Stimulated activated CD8-positive, alpha-beta memory T cell treated with anti-CD3 and anti-CD28 coated beads, Interleukin-7, amount 100 ng/mL, for 24 hours (primary cell): ENCODE measurements around the gene GLTP.
"Not testable (repeated sequence)": the region's sequence is repeated elsewhere in the genome, so short reads cannot be mapped to it uniquely, and the experiment has no call there.

ENCODE experiments used
- DNase-seq: peaks from one replicate; pipeline ENCODE4 v3.0.0-alpha.2; 2020; ENCODE audit warnings: low read depth

The GLTP gene

DNA sequence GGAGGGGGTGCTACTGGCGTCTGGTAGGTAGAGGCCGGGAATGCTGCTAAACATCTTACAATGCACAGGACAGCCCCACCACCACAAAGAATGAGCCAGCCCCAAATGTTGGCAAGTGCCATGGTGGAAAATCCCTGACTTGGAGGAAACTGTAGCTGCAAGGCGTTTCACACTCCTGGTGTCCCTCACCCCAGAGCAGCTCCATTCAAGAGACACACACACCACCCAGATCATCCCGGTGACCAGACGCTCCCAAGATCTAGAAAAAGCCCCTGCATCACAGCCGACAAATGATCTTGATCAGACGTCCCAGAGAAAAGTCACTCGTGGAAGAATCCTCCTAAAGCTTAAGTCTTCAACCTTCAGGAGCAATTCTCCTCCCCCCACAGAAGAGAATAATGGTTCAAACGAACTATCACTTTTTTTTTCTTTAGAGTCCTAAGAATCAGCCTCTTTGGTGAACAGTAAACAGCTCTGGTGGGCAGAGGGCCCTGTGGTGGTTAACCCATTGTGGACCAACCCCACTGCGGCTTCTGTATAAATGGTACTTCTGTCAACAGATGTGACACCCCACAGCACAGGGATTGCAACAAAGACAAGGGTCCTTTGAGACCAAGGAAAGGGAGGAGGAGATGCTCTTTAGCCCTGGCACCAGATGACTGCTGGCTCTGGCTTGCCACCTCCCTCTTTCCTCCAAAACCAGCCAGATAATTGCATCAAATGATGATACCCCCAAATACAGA, 2.7 kb downstream of the GLTP start:
- no peak for DNase-seq

DNA sequence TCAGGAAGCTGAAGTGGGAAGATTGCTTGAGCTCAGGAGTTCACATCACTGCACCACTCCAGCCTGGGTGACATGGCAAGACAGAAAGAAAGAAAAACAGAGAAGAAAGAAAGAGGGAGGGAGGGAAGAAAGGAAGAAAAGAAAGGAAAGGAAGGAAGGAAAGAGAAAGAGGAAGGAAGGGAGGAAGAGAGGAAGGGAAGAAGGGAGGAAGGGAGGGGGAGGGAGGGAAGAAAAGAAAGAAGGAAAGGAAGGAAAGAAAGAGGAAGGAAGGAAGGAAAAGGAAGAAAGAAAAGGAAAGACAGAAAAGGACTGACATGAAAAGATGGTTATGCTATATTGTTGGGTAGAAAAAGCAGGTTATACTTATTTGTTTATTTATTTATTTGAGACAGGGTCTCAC, 3.9 kb downstream of the GLTP start:
- DNase-seq = no peak

DNA sequence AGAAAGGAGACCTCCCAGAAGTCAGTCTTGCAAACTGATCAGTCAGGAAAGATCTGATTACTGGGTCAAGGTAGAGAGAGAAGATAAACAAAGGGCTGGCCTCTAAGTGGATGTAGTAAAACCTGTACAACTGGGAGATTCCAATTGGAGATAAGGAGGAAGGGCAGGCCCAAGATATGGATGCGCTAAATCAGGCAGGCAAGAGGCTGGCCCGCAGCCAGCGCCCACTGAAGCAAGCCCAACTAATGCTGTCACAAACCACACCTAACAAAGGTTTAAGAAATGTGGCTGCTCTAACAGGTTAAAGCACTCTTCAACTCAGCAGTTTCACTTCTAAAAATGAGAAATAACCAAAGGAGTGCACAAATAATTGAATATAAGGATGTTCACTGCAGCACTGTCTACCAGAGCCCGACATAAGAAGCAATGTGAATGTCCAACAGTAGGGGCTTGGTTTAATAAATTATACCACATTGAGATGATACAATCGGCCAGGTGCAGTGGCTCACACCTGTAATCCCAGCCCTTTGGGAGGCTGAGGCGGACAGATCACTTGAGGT, 4.7 kb downstream of the GLTP start:
- DNase-seq = no peak

DNA sequence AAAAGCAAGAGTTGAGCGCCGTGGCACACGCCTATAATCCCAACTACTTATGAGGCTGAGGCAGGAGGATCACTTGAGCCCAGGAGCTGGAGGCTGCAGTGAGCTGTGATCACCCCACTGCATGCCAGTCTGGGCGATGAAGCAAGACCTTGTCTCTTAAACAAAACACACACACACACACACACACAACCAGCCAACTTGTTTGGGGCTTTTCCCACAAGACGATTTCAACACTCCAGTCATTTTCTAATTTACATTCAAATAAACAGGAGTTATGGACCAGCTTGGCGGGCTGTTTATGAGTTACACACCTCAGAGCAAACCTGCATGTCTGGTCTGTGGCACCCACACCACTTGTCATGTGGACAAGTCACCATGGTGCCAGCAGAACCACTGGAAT, 6.7 kb downstream of the GLTP start:
- no peak for DNase-seq

DNA sequence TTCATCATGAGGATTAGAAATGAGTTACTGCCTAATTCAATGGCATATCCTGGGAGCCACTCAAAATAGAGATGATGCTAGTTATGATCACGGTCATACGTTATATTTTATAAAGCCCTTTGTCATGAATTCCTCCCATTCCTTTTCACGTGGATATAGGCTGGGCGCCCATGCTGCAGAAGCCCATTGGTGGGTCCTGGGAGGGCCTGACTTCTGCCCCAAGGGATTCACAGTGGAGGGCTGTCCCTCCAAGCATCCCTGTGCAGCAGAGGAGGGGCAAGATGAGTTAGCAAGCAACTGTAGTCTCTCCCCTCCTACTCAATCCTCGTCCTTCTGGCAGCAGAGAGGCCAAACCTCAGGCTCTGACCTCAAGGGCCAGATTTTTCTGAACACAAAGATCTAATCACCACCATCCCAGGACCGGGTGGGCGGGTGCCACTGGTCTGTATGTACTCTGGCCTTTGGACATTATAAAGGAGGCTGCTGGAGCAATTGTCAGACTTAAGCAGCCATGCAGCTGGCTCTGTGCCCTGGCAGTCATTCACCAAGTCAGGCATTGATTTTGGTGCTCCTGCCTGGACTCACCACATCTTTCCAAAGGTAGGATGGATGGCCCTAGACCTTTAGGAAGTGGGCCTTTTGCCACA, 8.6 kb downstream of the GLTP start:
- no peak for DNase-seq

DNA sequence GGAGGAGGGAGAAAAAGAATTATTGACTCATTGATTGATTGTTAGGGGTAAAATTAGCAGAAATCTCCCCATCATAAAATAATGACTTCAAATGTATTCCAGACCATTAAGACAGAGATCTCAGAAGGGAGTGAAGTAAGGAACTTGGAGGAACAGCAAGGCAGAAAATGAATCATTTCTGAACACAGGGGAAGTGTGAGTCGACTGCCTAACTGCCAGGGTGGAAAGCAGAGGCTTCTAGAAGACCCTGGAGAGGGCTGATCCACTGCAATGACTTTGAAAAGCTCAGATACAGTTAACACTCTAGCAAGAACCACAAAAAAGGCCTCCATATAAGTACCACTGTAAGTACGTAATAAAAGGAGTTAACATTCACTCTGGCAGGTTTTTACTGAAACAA, 9.7 kb downstream of the GLTP start:
- no peak for DNase-seq

DNA sequence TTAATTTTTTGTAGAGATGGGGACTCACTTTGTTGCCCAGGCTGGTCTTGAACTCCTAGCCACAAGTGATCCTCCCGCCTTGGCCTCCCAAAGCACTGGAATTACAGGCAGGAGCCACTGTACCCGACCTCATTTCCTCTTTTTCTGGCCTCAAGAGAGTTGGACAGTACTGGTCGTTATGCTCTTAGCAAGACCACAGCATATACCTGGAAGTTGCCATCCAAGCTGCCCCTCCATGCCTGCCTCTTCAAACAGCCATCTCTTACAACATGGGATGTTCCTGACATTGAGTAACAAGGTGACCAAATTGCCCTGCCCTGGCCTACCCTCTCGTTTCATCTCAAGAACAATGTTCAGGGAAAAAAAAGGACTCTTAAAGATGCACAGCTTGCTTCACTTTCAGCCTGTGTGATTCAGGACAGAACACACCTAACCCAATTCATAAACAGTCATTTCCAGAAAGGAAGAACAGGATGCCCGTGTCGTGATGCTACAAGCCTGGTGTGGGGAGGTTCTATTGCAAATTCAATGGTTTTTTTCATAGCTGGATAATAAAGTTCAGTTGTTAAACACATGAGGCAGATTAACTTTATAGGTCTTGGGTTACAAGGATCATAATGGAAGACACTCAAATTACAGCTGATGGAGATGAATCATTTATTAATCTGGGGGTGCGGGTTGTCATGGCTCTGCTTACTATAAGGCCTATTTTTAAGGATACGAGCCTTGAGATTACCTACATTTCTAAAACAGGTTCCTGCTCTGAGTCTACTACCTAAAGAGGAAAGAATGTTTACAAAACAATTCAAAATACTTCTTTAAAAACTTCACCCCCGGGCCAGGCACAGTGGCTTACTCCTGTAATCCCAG, 11.9 kb downstream of the GLTP start:
- DNase-seq = no peak

DNA sequence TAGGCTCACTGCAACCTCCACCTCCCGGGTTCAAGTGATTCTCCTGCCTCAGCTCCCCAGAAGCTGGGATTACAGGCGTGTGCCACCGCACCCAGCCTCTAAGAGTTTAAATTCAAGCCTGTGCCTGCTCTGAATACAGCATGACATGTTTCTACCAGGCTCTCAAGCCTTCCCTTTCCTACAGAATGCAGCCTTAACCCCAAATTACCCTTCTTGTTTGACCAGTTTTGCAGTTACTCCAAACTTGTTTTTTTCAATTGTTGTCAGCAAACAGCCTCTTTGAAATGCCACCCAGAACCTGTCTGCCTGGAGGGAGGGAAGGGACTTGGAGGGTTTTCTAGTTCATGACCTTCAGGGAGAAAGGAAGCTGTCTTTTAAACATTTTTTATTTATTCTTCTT, 15.4 kb downstream of the GLTP start:
- DNase-seq = no peak

DNA sequence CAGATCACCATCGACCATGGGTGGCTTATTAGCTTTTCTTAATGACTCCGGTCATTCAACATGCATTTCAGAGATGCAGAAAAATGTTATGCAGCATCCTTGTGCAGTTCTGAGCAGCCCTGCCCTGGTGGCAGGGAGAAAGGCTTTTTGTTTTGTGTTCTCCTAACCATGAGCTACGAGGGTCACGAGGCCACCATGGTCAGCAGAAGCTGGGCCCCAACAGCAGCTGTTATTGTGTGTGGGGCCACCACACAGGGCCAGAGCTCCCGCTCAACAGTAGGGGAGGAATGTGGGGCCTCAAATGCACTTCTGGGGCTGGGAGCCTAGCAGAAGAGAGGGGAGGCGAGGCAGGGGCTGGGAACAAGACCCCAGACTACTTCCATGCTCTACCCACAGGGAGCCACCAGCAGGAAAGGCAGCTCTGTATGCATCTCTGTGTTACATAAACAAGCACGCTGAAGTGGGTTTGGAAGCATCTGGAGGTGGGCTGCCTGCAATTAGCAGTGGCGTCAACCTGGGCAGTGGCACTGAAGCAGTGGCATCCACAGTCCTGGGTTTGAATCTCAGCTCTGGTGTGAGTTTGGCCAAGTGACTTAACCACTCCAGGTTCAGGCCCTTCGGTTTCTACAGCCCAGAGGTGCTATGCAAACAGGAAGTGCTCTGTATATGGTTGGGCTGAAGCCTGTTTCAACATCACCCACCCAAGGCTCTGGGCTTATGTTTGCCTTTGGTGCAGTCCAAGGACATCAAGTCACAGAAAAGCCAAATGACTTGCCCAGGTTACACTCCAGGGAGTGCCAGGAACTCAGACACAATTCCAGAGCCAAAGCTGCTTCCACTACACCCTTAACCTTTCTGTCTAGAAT, 16.3 kb downstream of the GLTP start:
- no peak for DNase-seq

DNA sequence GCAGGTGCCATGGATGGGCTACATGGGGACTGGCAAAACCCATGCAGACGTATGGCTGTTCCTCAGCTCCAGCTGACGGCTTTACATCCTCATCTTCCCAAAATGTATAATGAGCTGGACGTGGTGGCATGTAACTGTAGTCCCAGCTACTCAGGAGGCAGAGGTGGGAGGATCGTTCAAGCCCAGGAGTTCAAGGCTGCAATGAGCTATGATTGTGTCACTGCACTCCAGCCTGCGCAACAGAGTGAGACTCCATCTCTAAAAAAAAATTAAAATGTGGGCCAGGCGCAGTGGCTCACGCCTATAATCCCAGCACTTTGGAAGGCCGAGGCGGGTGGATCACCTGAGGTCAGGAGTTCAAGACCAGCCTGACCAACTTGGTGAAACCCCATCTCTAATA, 17.9 kb downstream of the GLTP start:
- DNase-seq = not testable (repeated sequence)

DNA sequence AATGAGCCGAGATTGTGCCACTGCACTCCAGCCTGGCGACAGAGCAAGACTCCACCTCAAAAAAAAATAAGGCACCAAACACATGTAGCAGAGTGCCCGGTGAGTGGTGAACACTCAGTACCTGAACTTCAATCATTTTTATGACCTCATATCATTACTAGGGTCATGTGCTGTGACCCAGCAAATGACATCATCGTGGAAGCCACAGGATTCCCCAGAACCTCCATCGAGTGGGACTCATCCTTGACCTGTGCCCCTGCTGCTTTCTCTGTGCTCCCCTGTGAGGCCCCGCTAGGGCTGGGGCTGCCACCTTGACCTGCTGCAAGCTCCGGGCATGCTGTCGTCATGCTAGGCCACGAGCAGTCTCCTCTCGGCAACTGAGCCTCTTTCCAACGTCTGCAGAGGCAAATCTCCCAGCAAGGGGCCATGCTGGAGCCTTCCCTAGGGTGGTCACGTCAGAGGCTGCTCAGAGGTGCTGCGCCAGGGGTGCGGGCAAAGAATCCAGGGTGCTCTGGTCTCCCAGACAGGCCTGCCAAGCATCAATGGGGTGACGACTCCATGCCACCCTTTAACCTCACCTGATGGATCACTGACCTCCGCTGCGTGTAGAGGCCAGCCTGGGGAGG, 18.5 kb downstream of the GLTP start:
- no peak for DNase-seq

DNA sequence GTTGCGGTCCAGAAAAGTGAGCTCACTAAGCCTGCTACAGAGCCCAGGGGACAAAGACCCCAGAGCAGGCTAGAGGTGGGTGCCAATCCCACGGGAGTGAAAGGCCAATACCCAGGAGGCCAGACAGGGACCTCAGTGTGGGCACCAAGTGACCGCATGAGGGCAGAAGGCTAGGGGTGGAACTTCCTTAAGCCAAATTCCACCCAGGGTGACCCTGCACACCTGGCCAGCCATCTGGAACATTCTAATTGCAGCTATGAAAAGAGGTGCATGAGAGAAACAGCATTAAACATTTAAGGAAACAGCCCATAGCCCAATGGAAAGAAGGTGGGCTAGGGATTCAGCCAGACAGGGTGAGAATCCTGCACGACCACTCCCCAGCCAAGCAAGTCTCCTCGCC, 19.4 kb downstream of the GLTP start:
- DNase-seq = no peak

DNA sequence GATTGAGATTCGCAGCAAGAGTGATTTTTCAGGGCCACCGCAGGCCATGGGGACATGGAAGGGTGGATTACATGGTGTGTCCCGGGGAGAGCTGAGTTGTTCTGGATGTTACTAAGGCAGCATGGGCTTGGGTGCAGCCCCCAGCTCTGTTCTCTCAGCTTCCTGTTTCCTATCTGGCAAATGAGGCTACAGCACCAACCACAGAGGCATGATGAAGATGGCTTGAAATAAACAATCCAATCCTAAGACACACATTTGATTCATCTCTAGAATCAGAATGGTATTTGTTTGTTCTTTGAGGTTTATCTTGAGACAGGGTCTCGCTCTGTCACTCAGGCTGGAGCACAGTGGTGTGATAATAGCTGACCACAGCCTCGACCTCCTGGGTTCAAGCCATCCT, 21.6 kb downstream of the GLTP start:
- DNase-seq = no peak

DNA sequence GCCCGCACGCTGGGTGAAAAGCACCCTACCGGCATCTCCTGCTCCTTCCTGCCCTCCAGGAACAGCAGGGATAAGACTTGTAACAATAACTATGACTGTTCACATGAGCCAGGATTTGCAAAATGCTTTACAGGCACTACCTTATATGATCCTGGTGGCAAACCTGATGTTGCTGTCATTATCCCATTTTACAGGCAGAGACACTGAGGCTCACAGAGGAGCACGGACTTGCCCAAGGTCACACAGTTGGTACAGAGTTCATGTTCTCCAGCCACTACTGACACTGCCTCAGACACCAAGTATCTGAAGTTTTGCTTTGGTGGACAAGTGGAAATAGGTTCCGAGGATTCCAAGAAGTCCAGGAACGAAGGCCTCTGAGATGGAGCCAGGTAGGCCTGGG, 22.6 kb downstream of the GLTP start:
- no peak for DNase-seq

DNA sequence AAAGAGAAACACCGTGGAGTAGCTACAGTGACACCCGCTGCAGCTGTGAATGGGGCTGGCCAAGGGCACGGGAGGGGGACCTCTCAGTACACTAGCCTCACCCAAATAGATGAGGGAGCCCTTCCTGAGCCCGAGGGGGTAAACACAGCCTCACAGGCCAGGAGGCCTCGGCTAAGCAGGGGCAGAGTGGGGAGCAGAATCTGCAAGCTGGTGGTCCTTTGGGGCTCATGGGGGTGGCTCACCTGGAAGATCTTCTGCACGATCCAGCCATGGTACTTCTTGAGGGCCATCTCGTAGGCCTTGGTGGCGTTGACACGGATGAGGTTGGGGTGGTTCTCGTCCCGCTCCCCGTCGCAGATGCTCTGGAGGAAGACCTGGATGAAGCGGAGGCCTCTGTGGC, 25.0 kb downstream of the GLTP start:
- no peak for DNase-seq

DNA sequence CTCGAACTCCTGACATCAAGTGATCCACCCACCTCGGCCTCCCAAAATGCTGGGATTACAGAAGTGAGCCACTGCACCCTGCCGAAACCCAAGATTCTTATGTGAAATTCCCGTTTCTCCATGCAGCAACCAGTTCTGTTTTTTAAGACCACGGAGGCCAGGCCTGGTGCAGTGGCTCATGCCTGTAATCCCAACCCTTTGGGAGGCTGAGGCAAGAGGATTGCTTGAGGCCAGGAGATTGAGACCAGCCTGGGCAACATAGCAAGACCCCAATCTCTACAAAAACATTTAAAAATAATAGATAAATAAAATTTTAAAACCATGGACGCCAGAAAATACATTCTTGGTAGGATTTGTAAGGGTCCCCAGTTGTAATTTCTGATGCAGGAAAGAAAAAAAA, 29.8 kb downstream of the GLTP start:
- DNase-seq = not testable (repeated sequence)

DNA sequence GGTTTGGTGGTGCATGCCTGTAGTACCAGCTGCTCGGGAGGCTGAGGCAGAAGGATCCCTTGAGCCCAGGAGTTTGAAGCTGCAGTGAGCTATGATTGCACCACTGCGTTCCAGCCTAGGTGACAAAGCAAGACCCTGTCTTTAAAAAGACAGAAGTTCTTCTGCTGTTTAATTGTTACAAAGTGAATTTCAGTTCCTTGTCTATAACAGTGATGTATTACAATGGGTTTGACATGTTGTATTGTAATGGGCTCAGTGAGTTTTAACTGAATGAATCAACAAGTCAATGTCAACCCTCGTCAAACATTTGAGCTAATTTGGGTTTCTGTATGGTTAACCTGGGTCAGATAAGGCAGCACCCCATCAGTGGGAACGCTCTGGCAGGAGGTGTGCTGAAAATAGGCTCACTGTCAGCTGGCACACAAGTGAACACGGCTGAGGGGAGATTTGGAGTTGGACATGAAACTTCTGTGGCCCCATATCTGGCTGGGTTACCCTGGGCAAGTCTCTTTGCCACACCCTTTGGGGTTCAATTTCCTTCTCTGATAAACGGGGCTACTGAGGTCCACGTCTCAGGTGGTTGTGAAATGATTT, 33.1 kb downstream of the GLTP start:
- DNase-seq = no peak

DNA sequence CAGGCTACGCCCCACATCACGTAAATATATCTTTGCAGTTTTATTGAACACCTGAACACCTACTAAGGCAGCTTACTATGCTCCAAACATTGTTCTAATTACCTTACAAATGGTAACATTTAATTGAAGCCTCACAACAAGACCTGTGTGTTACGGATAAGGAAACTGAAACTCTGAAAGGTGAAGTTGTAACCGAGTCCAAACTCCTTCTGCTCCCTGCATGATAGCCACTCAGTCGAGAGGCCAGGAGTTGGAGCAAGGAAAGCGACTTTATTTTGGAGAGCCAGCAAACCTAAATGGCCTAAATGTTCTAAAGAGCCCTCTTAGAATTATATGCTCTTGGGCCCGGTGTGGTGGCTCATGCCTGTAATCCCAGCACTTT, 34.5 kb downstream of the GLTP start:
- DNase-seq = no peak

DNA sequence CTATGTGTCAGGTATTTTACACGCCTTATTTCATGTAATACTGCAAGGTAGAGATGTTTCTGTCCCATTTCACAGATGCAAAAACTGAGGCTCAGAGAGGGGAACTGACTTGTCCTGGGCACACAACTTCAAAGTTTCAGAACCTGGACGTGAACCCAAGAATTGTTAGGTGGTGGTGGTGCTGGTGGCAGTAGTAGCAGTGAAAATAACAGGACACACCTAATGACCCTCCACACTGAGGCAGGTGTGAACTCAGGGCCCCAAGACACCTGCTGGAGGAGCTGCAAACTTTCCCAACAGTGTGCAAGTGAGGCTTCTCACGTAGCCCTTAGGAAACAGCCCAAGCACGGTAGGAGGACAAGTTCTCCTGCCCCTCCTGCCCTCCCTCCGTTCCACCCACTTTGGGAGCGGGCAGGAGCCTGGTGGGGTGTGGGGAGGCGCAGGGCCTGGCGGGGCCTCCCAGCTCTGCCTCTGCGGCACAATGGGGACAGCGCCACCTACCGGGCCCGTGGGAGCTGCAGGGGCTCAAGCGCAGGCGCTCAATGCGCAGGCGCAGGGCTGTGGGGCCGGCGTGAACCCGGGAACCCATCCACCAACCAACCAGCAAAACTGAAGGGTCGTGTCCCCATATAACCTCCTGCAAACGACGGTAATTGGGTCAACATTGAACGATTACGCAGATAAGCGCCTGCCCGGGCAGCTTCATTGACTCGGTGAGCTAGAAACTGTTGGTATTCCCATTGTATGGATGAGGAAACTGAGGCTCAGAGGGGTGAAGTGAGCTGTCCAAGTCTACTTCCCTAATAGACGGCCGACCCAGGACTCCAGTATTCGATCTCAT, 35.1 kb downstream of the GLTP start:
- peak; percentile 79 for DNase-seq

DNA sequence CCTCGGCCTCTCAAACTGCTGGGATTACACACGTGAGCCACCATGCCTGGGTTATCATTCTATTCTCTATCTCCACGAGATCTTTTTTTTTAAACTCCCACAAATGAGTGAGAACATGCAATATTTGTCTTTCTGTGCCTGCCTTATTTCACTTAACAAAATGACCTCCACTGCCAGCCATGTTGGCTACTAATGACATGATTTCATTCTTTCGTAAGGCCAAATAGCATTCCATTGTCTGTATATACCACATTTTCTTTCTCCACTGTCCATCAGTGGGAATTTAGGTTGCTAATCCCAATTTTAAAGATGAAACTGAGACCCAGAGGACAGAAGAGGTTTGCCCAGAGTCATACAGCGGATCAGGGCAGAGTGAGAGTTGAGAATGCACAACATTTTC, 36.2 kb downstream of the GLTP start:
- no peak for DNase-seq
